Activated CD4-positive, alpha-beta T cell treated with anti-CD3 and anti-CD28 coated beads for 36 hours (primary cell): ENCODE measurements around the gene DDX1. TPM values are rescaled to one million over a fixed set of nuclear protein-coding genes. Genes with fewer than 3 reads are reported as not detected.

Experiments used
- ATAC-seq: fragments of 200-7000 bp; cut with Tn5 transposase; one replicate; pipeline ENCODE4 v1.10.0; 2021; ENCODE audit warnings: mild to moderate bottlenecking, moderate library complexity
- CTCF ChIA-PET: fragments of 350-600 bp; sonication (Branson Sonifier 250); formaldehyde crosslinking; loops from one replicate; lab custom pipeline; 2021; ENCODE audit warnings: antibody characterized with exemption; lab: Charles Lee
- POLR2A ChIA-PET: fragments of 350-600 bp; sonication (Branson Sonifier 250); formaldehyde crosslinking; loops from one replicate; lab custom pipeline; 2021; ENCODE audit warnings: antibody characterized with exemption, inconsistent platforms; lab: Charles Lee
- DNase-seq: peaks from one replicate; pipeline ENCODE4 v3.0.0-alpha.2; 2020
- H3K27ac Mint-ChIP-seq: one replicate; pipeline ENCODE4 v1.8.0; 2021; ENCODE audit warnings: mixed read lengths
- H3K27me3 Mint-ChIP-seq: one replicate; pipeline ENCODE4 v1.8.0; 2021; ENCODE audit warnings: mixed read lengths
- H3K36me3 Mint-ChIP-seq: one replicate; pipeline ENCODE4 v1.8.0; 2021; ENCODE audit warnings: low read depth, mixed read lengths
- H3K4me1 Mint-ChIP-seq: one replicate; pipeline ENCODE4 v1.8.0; 2021; ENCODE audit warnings: mixed read lengths
- H3K4me3 Mint-ChIP-seq: one replicate; pipeline ENCODE4 v1.8.0; 2021; ENCODE audit warnings: mild to moderate bottlenecking, moderate library complexity, mixed read lengths
- H3K9me3 Mint-ChIP-seq: one replicate; pipeline ENCODE4 v1.8.0; 2021; ENCODE audit warnings: low read depth, mixed read lengths
- intact Hi-C, 2 experiments: fragments of 100-400 bp; cut with DNase I in 1 of 2; cut with micrococcal nuclease in 1 of 2; formaldehyde crosslinking; loops; one replicate each; pipeline versions ENCODE4 v1.14.2 to v1.15.1; 2022 to 2024; cut with DNase I, micrococcal nuclease
- total RNA-seq, 2 experiments: library from RNA; stranded (reverse); gene quantifications; one replicate each; pipeline ENCODE4 v1.2.3, GENCODE V29; 2021

DDX1 gene
- total RNA-seq, 2 experiments from 2014 or later: 87.6 to 96.2 TPM

- ATAC-seq (no peak), DNase-seq (no peak)
- ChIA-PET POLR2A (interaction anchor here (1.3 kb wide), 1 partner anchor 15 kb away, joined by 4 read pairs; no protein-coding TSS in a partner anchor), CTCF (interaction anchor here (0.7 to 3.4 kb wide), 6 partner anchors 14 to 53 kb away, joined by 4 to 15 read pairs (median 6); partner anchors contain the start of gene DDX1)
- Mint-ChIP-seq H3K36me3 (no peaks in the 10 kb centered on the region), H3K27ac (peak overlapping the region; percentile 97), H3K4me3 (peak overlapping the region; percentile 96), H3K4me1 (peaks cover 34% of the 10 kb centered on the region), H3K9me3 (no peaks in the 10 kb centered on the region), H3K27me3 (peaks cover 2% of the 10 kb centered on the region)
- intact Hi-C loops: loop anchor here (5.0 kb wide), 2 partner anchors 385 to 420 kb away; no protein-coding TSS in a partner anchor
These were observed 29.2 kb upstream of the DDX1 start for GRCh38 chr2:15562354-15563031.

GRCh38 chr2:15563227-15564100, 28.2 kb upstream of the DDX1 start:
- intact Hi-C loops: loop anchor here (5.0 kb wide), 2 partner anchors 386 to 421 kb away; no protein-coding TSS in a partner anchor
- Mint-ChIP-seq H3K27me3 (peaks cover 2% of the 10 kb centered on the region), H3K36me3 (no peaks in the 10 kb centered on the region), H3K4me1 (peaks cover 28% of the 10 kb centered on the region), H3K27ac (no peak overlapping the region), H3K9me3 (no peaks in the 10 kb centered on the region), H3K4me3 (no peak overlapping the region)
- ATAC-seq (no peak), DNase-seq (no peak)
- ChIA-PET POLR2A (no interaction called here), CTCF (interaction anchor here (0.6 to 3.4 kb wide), 2 partner anchors 12 to 14 kb away, joined by 4 to 15 read pairs; no protein-coding TSS in a partner anchor)

- no peak for ATAC-seq
These were observed 26.3 kb upstream of the DDX1 start for GRCh38 chr2:15565392-15565791.

GRCh38 chr2:15565994-15566671, 25.5 kb upstream of the DDX1 start:
- H3K9me3 Mint-ChIP-seq: no peaks in the 10 kb centered on the region
- H3K27ac Mint-ChIP-seq: no peak overlapping the region
- peaks cover 15% of the 10 kb centered on the region for H3K4me1 Mint-ChIP-seq
- POLR2A ChIA-PET: no interaction called here
- CTCF ChIA-PET: interaction anchor here (1.0 to 1.1 kb wide), 2 partner anchors 11 to 22 kb away, joined by 4 to 6 read pairs; no protein-coding TSS in a partner anchor
- intact Hi-C loops: no loop called here
- peaks cover 2% of the 10 kb centered on the region for H3K27me3 Mint-ChIP-seq
- H3K4me3 Mint-ChIP-seq: no peak overlapping the region
- DNase-seq (no peak), ATAC-seq (no peak)
- no peaks in the 10 kb centered on the region for H3K36me3 Mint-ChIP-seq

More at GRCh38 chr2:15565392-15565791, 26.3 kb upstream of the DDX1 start:
- POLR2A ChIA-PET: no interaction called here
- Mint-ChIP-seq H3K9me3 (no peaks in the 10 kb centered on the region), H3K27ac (no peak overlapping the region), H3K4me3 (no peak overlapping the region), H3K27me3 (peaks cover 2% of the 10 kb centered on the region), H3K4me1 (peaks cover 15% of the 10 kb centered on the region), H3K36me3 (no peaks in the 10 kb centered on the region)
- CTCF ChIA-PET: interaction anchor here (1.0 to 1.1 kb wide), 2 partner anchors 12 to 23 kb away, joined by 4 to 6 read pairs; no protein-coding TSS in a partner anchor
- DNase-seq: no peak
- intact Hi-C loops: no loop called here

GRCh38 chr2:15566912-15567311, 24.8 kb upstream of the DDX1 start:
- no peaks in the 10 kb centered on the region for H3K36me3 Mint-ChIP-seq
- intact Hi-C loops: no loop called here

GRCh38 chr2:15568874-15569273, 22.8 kb upstream of the DDX1 start:
- Mint-ChIP-seq H3K9me3 (no peaks in the 10 kb centered on the region), H3K36me3 (no peaks in the 10 kb centered on the region), H3K4me3 (no peak overlapping the region), H3K27ac (no peak overlapping the region), H3K27me3 (peaks cover 2% of the 10 kb centered on the region), H3K4me1 (no peaks in the 10 kb centered on the region)
- no peak for ATAC-seq
- POLR2A ChIA-PET: no interaction called here
- DNase-seq: no peak
- intact Hi-C loops: no loop called here
- CTCF ChIA-PET: interaction anchor here (0.6 kb wide), 1 partner anchor 30 kb away, joined by 3 read pairs; no protein-coding TSS in a partner anchor

More at GRCh38 chr2:15566912-15567311, 24.8 kb upstream of the DDX1 start:
- Mint-ChIP-seq H3K9me3 (no peaks in the 10 kb centered on the region), H3K27ac (no peak overlapping the region), H3K27me3 (peaks cover 2% of the 10 kb centered on the region), H3K4me1 (peaks cover 11% of the 10 kb centered on the region), H3K4me3 (no peak overlapping the region)
- CTCF ChIA-PET: interaction anchor here (1.6 kb wide), 1 partner anchor 10 kb away, joined by 6 read pairs; no protein-coding TSS in a partner anchor
- ATAC-seq (no peak), DNase-seq (no peak)
- POLR2A ChIA-PET: no interaction called here

GRCh38 chr2:15570104-15570503, 21.6 kb upstream of the DDX1 start:
- DNase-seq (no peak), ATAC-seq (no peak)
- ChIA-PET CTCF (interaction anchor here (0.8 kb wide), 1 partner anchor 9 kb away, joined by 3 read pairs; the partner anchor contains the start of gene NBAS), POLR2A (no interaction called here)
- no peaks in the 10 kb centered on the region for H3K9me3 Mint-ChIP-seq
- H3K4me1 Mint-ChIP-seq: no peaks in the 10 kb centered on the region
- peaks cover 2% of the 10 kb centered on the region for H3K27me3 Mint-ChIP-seq
- H3K27ac Mint-ChIP-seq: no peak overlapping the region
- intact Hi-C loops: loop anchor here in 1 of 2 experiments (10.0 kb wide), 1 partner anchor 925 kb away; no protein-coding TSS in a partner anchor
- H3K4me3 Mint-ChIP-seq: no peak overlapping the region
- H3K36me3 Mint-ChIP-seq: no peaks in the 10 kb centered on the region

- Mint-ChIP-seq H3K9me3 (no peaks in the 10 kb centered on the region), H3K4me1 (no peaks in the 10 kb centered on the region), H3K4me3 (no peak overlapping the region), H3K27me3 (no peaks in the 10 kb centered on the region), H3K36me3 (no peaks in the 10 kb centered on the region), H3K27ac (no peak overlapping the region)
- DNase-seq (no peak), ATAC-seq (no peak)
- intact Hi-C loops: loop anchor here in 1 of 2 experiments (10.0 kb wide), 1 partner anchor 927 kb away; no protein-coding TSS in a partner anchor
- CTCF ChIA-PET: no interaction called here
- POLR2A ChIA-PET: no interaction called here
These were observed 19.9 kb upstream of the DDX1 start for GRCh38 chr2:15571729-15572128.

- intact Hi-C loops: loop anchor here (1.0 to 10.0 kb wide), 4 partner anchors 200 to 932 kb away; no protein-coding TSS in a partner anchor
- Mint-ChIP-seq H3K27me3 (no peaks in the 10 kb centered on the region), H3K4me1 (no peaks in the 10 kb centered on the region), H3K9me3 (no peaks in the 10 kb centered on the region), H3K27ac (no peak overlapping the region), H3K4me3 (no peak overlapping the region), H3K36me3 (no peaks in the 10 kb centered on the region)
- DNase-seq (peak; percentile 96), ATAC-seq (peak; percentile 99)
- ChIA-PET CTCF (interaction anchor here (0.6 to 2.3 kb wide), 34 partner anchors 10 to 865 kb away, joined by 3 to 24 read pairs (median 4); partner anchors contain the start of genes DDX1 and NBAS), POLR2A (interaction anchor here (1.0 to 1.2 kb wide), 2 partner anchors 16 kb away, joined by 3 to 4 read pairs; partner anchors contain the start of gene NBAS)
These were observed 14.5 kb upstream of the DDX1 start for GRCh38 chr2:15577071-15577735.

GRCh38 chr2:15579641-15580040, 12.0 kb upstream of the DDX1 start:
- DNase-seq (no peak), ATAC-seq (no peak)
- no peaks in the 10 kb centered on the region for H3K9me3 Mint-ChIP-seq
- no peaks in the 10 kb centered on the region for H3K36me3 Mint-ChIP-seq
- no peak overlapping the region for H3K4me3 Mint-ChIP-seq
- H3K4me1 Mint-ChIP-seq: no peaks in the 10 kb centered on the region
- peaks cover 2% of the 10 kb centered on the region for H3K27me3 Mint-ChIP-seq
- H3K27ac Mint-ChIP-seq: no peak overlapping the region
- ChIA-PET CTCF (interaction anchor here (0.7 to 1.1 kb wide), 2 partner anchors 9 to 327 kb away, joined by 3 to 5 read pairs; no protein-coding TSS in a partner anchor), POLR2A (no interaction called here)
- intact Hi-C loops: loop anchor here (5.0 to 10.0 kb wide), 3 partner anchors 202 to 935 kb away; no protein-coding TSS in a partner anchor
